H9 (cell line): ENCODE results near the gene LRRTM1. TPM values are rescaled to one million over a fixed set of nuclear protein-coding genes. Genes with fewer than 3 reads are reported as not detected.

Experiments used
- DNase-seq: peaks from one replicate; pipeline ENCODE4 v3.0.0-alpha.2; 2017
- H2AFZ ChIP-seq: one replicate; pipeline ENCODE4 v1.6.1; 2013; ENCODE audit warnings: mild to moderate bottlenecking, low read length, control low read depth, moderate library complexity
- H2AK5ac ChIP-seq: 2 replicates; pipeline ENCODE4 v1.6.1; 2013; ENCODE audit warnings: low read length, control low read depth, mixed read lengths; ENCODE audit not compliant: insufficient read length
- H2BK120ac ChIP-seq: one replicate; pipeline ENCODE4 v1.6.1; 2013; ENCODE audit warnings: low read depth, mild to moderate bottlenecking, low read length, control low read depth, inconsistent platforms; ENCODE audit not compliant: poor library complexity, severe bottlenecking
- H2BK12ac ChIP-seq: 2 replicates; pipeline ENCODE4 v1.6.1; 2013; ENCODE audit warnings: low read length, control low read depth, mixed read lengths, low read depth; ENCODE audit not compliant: insufficient read length
- H2BK15ac ChIP-seq: 2 replicates; pipeline ENCODE4 v1.6.1; 2013; ENCODE audit warnings: low read depth, low read length, control low read depth
- H2BK20ac ChIP-seq: one replicate; pipeline ENCODE4 v1.6.1; 2013; ENCODE audit warnings: low read depth, mild to moderate bottlenecking, low read length, control low read depth, inconsistent platforms; ENCODE audit not compliant: poor library complexity, severe bottlenecking
- H2BK5ac ChIP-seq: 2 replicates; pipeline ENCODE4 v1.6.1; 2013; ENCODE audit warnings: low read length, control low read depth, mixed read lengths; ENCODE audit not compliant: insufficient read length
- H3K14ac ChIP-seq: 2 replicates; pipeline ENCODE4 v1.6.1; 2013; ENCODE audit warnings: low read length, control low read depth; ENCODE audit not compliant: insufficient read depth
- H3K18ac ChIP-seq: 2 replicates; pipeline ENCODE4 v1.6.1; 2013; ENCODE audit warnings: low read depth, mild to moderate bottlenecking, mixed read lengths, low read length, control low read depth; ENCODE audit not compliant: insufficient read length
- H3K23ac ChIP-seq: 2 replicates; pipeline ENCODE4 v1.6.1; 2013; ENCODE audit warnings: low read length, control low read depth, mixed read lengths, low read depth; ENCODE audit not compliant: insufficient read length
- H3K23me2 ChIP-seq: 2 replicates; pipeline ENCODE4 v1.6.1; 2013; ENCODE audit warnings: low read depth, mild to moderate bottlenecking, mixed read lengths, low read length, control low read depth; ENCODE audit not compliant: insufficient read length, poor library complexity, severe bottlenecking
- H3K27ac ChIP-seq: 2 replicates; pipeline ENCODE4 v1.5.1; 2013; ENCODE audit warnings: low read length, control low read depth, mixed read lengths, low read depth; ENCODE audit not compliant: insufficient read length
- H3K27me3 ChIP-seq: 2 replicates; pipeline ENCODE4 v1.6.1; 2013; ENCODE audit warnings: low read length, control low read depth, inconsistent platforms; ENCODE audit not compliant: insufficient read depth
- H3K4ac ChIP-seq: 2 replicates; pipeline ENCODE4 v1.6.1; 2013; ENCODE audit warnings: low read depth, mild to moderate bottlenecking, control low read depth, inconsistent platforms, low read length, moderate library complexity
- H3K4me1 ChIP-seq: 2 replicates; pipeline ENCODE4 v1.6.1; 2013; ENCODE audit warnings: low read length, control low read depth, inconsistent platforms; ENCODE audit not compliant: insufficient read depth
- H3K4me2 ChIP-seq: 2 replicates; pipeline ENCODE4 v1.6.1; 2013; ENCODE audit warnings: low read length, control low read depth, mixed read lengths; ENCODE audit not compliant: insufficient read length, insufficient read depth
- H3K56ac ChIP-seq: 2 replicates; pipeline ENCODE4 v1.6.1; 2013; ENCODE audit warnings: low read depth, mild to moderate bottlenecking, mixed read lengths, low read length, control low read depth; ENCODE audit not compliant: insufficient read length
- H3K79me1 ChIP-seq: 2 replicates; pipeline ENCODE4 v1.6.1; 2013; ENCODE audit warnings: low read depth, mild to moderate bottlenecking, moderate library complexity, low read length, control low read depth, inconsistent platforms; ENCODE audit not compliant: insufficient read depth, poor library complexity, severe bottlenecking
- H3K79me2 ChIP-seq: 2 replicates; pipeline ENCODE4 v1.6.1; 2013; ENCODE audit warnings: low read length, control low read depth, inconsistent platforms; ENCODE audit not compliant: insufficient read depth
- H3K9ac ChIP-seq: 2 replicates; pipeline ENCODE4 v1.6.1; 2013; ENCODE audit warnings: low read length, control low read depth, mixed read lengths; ENCODE audit not compliant: insufficient read length; ENCODE audit errors: extremely low read depth
- H3K9me3 ChIP-seq: one replicate; pipeline ENCODE4 v1.6.1; 2013; ENCODE audit warnings: low read depth, low read length, inconsistent platforms; ENCODE audit not compliant: control insufficient read depth
- H3T11ph ChIP-seq: one replicate; pipeline ENCODE4 v1.6.1; 2013; ENCODE audit warnings: mild to moderate bottlenecking, low read length, control low read depth, inconsistent platforms
- H4K20me1 ChIP-seq: one replicate; pipeline ENCODE4 v1.6.1; 2013; ENCODE audit not compliant: control insufficient read depth, insufficient read length, insufficient read depth
- H4K5ac ChIP-seq: 2 replicates; pipeline ENCODE4 v1.6.1; 2013; ENCODE audit warnings: low read depth, mild to moderate bottlenecking, mixed read lengths, low read length, control low read depth; ENCODE audit not compliant: insufficient read length
- H4K8ac ChIP-seq: replicated peaks from 2 replicates; pipeline ENCODE4 v1.6.1; 2013; ENCODE audit warnings: low read length, control low read depth, mixed read lengths, low read depth; ENCODE audit not compliant: insufficient read length
- H4K91ac ChIP-seq: 2 replicates; pipeline ENCODE4 v1.6.1; 2013; ENCODE audit warnings: low read depth, mild to moderate bottlenecking, moderate library complexity, mixed read lengths, low read length, control low read depth; ENCODE audit not compliant: insufficient read length
- H3K27ac Mint-ChIP-seq, 3 experiments: 2 replicates in 2 of 3; 3 replicates in 1 of 3; pipeline ENCODE4 v1.8.0; 2020 to 2021; ENCODE audit warnings: mixed read lengths in 3 of 3, mild to moderate bottlenecking in 1 of 3, moderate library complexity in 1 of 3
- H3K27me3 Mint-ChIP-seq: 2 replicates; pipeline ENCODE4 v1.8.0; 2021; ENCODE audit warnings: low read depth, mild to moderate bottlenecking, moderate library complexity, mixed read lengths
- H3K36me3 Mint-ChIP-seq, 3 experiments: 2 replicates in 2 of 3; 3 replicates in 1 of 3; pipeline ENCODE4 v1.8.0; 2020 to 2021; ENCODE audit warnings: low read depth in 3 of 3, mixed read lengths in 3 of 3; ENCODE audit not compliant: insufficient read depth in 1 of 3
- H3K4me1 Mint-ChIP-seq, 2 experiments: 2 replicates each; pipeline ENCODE4 v1.8.0; 2020; ENCODE audit warnings: mixed read lengths in 2 of 2
- H3K4me3 Mint-ChIP-seq, 2 experiments: 2 replicates in 1 of 2; 3 replicates in 1 of 2; pipeline ENCODE4 v1.8.0; 2020 to 2021; ENCODE audit warnings: mild to moderate bottlenecking in 2 of 2, mixed read lengths in 2 of 2, moderate library complexity in 1 of 2
- H3K9me3 Mint-ChIP-seq, 2 experiments: 2 replicates in 1 of 2; 3 replicates in 1 of 2; pipeline ENCODE4 v1.8.0; 2020; ENCODE audit warnings: mild to moderate bottlenecking in 2 of 2, mixed read lengths in 2 of 2, moderate library complexity in 1 of 2
- CTCF ChIP-seq: fragments of 200-600 bp; sonication (generic); conservative IDR thresholded peaks from 3 replicates; pipeline ENCODE4 v1.8.0; 2021; ENCODE audit warnings: antibody characterized with exemption, mild to moderate bottlenecking
- WGBS: extraction: QIAGEN DNeasy Blood & Tissue Kit; methylation state at CpG from one replicate; pipeline ENCODE4 v1.1.7; 2013; ENCODE audit warnings: missing lambda C conversion rate, low lambda C conversion rate, mixed read lengths; ENCODE audit not compliant: insufficient read length; ENCODE audit errors: extremely low coverage; 5-methylcytosine and 5-hydroxymethylcytosine counted together
- total RNA-seq: library from RNA; stranded (reverse); gene quantifications from 2 replicates; pipeline ENCODE4 v1.2.1, GENCODE V29; 2021

LRRTM1 gene
- total RNA-seq, 1 experiment from 2014 or later = 1.2 TPM

- Mint-ChIP-seq H3K27ac (no peak overlapping the region), H3K36me3 (no peaks in the 10 kb centered on the region), H3K4me3 (no peak overlapping the region), H3K9me3 (no peaks in the 10 kb centered on the region), H3K4me1 (peaks cover 5% of the 10 kb centered on the region in 2 experiments), H3K27me3 (no peaks in the 10 kb centered on the region; the same call in 1 of the 2 replicates)
- no CpG with 5 or more reads among the region's 9 CpGs for WGBS
- peak; percentile 33 for DNase-seq
- no peak overlapping the region for H3K14ac ChIP-seq
- no peak overlapping the region for H3K9ac ChIP-seq
- H2BK120ac ChIP-seq = no peak overlapping the region
- no peak overlapping the region for H4K5ac ChIP-seq
- no peak overlapping the region for H2BK12ac ChIP-seq
- no peak overlapping the region for H3K4ac ChIP-seq
- H4K91ac ChIP-seq = no peak overlapping the region
- no peak overlapping the region for H3T11ph ChIP-seq
- H3K4me1 ChIP-seq = no peaks in the 10 kb centered on the region
- H3K79me1 ChIP-seq = no peaks in the 10 kb centered on the region
- H4K20me1 ChIP-seq = no peaks in the 10 kb centered on the region
- no peaks in the 10 kb centered on the region for H3K27me3 ChIP-seq
- no peak overlapping the region for H2BK15ac ChIP-seq
- H3K27ac ChIP-seq = no peak overlapping the region
- no peak overlapping the region for H3K56ac ChIP-seq
- H2AK5ac ChIP-seq = no peak overlapping the region
- no peak overlapping the region for H4K8ac ChIP-seq
- no peaks in the 10 kb centered on the region for H3K9me3 ChIP-seq
- peak; percentile 67 for TF ChIP-seq CTCF
- H3K79me2 ChIP-seq = no peaks in the 10 kb centered on the region
- no peak overlapping the region for H3K4me2 ChIP-seq
- H3K23ac ChIP-seq = no peak overlapping the region
- no peak overlapping the region for H2BK20ac ChIP-seq
- H2BK5ac ChIP-seq = no peak overlapping the region
- H3K18ac ChIP-seq = no peak overlapping the region
- H2AFZ ChIP-seq = no peak overlapping the region
- no peaks in the 10 kb centered on the region for H3K23me2 ChIP-seq
Observed at GRCh38 chr2:80255918-80256781, 48.4 kb downstream of the LRRTM1 start.
